Sciatic nerve (tissue), 2 donors: ENCODE results near the gene PIP4K2A. TPM values are rescaled to one million over a fixed set of nuclear protein-coding genes. Genes with fewer than 3 reads are reported as not detected.
"Not testable (repeated sequence)": the region's sequence is repeated elsewhere in the genome, so short reads cannot be mapped to it uniquely, and the experiment has no call there.

ENCODE experiments used
- ATAC-seq: fragments of 200-7000 bp; cut with Tn5 transposase; one replicate; pipeline ENCODE4 v1.9.1; 2020; ENCODE audit warnings: mild to moderate bottlenecking, moderate library complexity
- DNase-seq: peaks from one replicate; pipeline ENCODE4 v3.0.0-alpha.2; 2020; ENCODE audit warnings: low spot score
- intact Hi-C: fragments of 100-400 bp; cut with DNase I; formaldehyde crosslinking; loops from one replicate; pipeline ENCODE4 v1.14.2; 2022
- total RNA-seq: library from RNA; stranded (reverse); fragmentation: NEBNext Ultra II Directional; extraction: Animal tissue kit (Norgen Biotek cat#: 25700); gene quantifications from one replicate; pipeline ENCODE4 v1.2.1, GENCODE V29; 2021
- donor health status: DM: no; HTN: no; CAD: no.
- donor health status: DM: no; HTN: no; CAD: no.

PIP4K2A gene
- total RNA-seq, 1 donor from 2014 or later, result 64.2 TPM

DNA sequence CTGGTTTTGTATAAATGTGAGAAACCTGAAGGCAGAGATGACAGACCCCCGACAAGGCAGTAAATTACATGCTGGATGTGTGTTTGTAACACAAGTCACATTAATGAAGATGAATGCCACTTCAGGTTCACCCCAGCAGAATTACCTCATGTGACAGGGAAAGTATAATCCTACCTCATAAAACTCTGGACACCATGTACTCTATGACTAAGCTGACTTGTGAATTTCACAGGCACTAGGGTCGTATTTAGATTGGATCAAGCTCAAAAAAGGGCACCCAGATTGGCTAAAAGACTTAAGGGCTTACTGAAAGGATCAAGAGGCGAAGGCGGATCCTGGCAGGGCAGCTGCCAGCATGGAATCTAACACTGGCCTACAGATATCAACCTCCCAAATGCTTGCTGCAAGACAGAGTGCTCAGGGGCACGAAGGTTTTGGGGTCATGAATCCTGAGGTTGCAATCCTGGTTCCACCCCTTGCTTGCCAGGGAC lies 161.4 kb downstream of the PIP4K2A start:
- ATAC-seq, result no peak
- DNase-seq, result no peak
- intact Hi-C loops, result no loop called here

DNA sequence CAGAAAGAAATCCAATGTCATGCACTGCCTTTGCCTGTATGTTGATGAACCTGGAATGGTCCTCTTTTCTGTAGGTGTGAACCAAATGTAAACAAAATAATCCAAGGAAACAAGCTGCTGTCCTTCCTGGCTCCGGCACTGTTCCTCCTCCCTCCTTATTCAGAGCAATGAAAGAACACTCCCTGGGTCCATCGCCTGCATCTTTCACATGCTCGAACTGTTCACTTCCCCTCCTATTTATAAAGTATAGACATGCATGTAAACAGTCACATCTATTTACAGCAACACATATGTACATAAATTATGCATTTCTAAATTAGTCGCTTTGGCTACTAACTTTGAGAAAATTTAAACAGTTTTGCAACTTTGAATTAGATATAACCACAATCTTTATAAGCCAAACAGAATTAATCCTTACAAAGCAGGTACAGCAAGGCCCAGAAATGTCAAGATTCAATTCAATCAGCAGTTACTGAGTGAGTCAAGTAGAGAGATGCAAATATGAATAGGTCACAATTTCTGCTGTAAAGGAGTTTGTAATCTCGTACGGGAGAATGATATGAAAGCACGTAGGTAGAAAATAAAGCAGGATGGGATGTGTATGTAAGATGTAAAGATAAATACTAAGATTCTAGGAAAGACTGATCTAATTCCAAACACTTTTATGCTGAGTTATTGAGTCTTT lies 162.6 kb downstream of the PIP4K2A start:
- intact Hi-C loops, result no loop called here
- DNase-seq (no peak), ATAC-seq (no peak)

DNA sequence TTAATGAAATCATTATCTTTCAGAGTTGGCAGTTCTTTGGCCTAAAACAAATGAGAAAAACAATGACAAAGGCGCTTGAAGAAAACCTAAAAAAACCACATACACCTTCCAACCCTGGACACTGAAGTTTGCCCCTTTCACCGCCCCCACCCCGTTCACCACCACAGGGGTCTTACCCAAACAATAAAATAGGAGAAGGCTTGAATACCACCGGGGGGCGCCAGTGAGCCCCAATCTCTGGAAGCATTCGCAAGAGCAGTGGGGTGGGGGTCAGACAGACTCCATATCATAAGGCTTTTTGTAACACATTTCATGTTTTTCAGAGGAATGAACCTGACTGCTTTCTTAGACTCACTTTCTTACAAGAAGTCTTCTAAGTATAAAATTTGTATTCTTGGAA lies 163.6 kb downstream of the PIP4K2A start:
- DNase-seq (peak; percentile 68), ATAC-seq (no peak)
- intact Hi-C loops, result no loop called here

DNA sequence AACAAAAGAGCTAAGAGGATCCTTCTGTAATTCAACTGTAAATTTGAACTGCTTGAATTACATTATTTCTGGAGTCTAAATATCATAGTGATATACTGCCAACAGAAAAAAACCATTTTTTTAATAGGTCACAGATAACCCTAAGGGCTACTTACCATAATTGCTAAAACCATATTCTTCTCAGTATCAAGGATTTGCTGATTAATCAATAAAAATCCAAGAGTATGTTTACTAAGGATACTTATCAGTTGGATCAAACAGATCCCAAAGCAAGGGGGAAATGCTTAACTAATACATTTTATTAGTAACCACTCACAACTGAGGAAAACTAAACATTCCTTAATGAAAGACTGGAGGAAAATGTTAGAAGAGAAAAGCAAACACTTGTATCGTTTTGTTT lies 166.0 kb downstream of the PIP4K2A start:
- ATAC-seq (no peak), DNase-seq (no peak)
- intact Hi-C loops, result no loop called here

DNA sequence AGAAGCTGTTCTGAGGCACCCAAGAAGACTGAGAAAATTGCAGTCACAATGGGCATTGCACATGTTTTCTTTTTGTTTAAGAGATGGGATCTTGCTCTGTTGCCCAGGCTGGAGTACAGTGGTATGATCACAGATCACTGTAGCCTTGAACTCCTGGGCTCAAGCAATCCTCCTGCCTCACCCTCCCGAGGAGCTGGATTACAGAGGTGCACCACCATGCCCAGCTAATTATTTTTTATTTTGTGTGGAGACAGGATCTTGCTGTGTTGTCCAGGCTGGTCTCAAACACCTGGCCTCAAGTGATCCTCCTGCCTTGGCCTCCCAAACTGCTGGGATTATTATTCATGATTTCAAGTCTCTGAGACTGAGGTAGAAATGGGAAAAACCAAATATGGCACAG lies 168.7 kb downstream of the PIP4K2A start:
- intact Hi-C loops, result no loop called here
- DNase-seq (no peak), ATAC-seq (no peak)

DNA sequence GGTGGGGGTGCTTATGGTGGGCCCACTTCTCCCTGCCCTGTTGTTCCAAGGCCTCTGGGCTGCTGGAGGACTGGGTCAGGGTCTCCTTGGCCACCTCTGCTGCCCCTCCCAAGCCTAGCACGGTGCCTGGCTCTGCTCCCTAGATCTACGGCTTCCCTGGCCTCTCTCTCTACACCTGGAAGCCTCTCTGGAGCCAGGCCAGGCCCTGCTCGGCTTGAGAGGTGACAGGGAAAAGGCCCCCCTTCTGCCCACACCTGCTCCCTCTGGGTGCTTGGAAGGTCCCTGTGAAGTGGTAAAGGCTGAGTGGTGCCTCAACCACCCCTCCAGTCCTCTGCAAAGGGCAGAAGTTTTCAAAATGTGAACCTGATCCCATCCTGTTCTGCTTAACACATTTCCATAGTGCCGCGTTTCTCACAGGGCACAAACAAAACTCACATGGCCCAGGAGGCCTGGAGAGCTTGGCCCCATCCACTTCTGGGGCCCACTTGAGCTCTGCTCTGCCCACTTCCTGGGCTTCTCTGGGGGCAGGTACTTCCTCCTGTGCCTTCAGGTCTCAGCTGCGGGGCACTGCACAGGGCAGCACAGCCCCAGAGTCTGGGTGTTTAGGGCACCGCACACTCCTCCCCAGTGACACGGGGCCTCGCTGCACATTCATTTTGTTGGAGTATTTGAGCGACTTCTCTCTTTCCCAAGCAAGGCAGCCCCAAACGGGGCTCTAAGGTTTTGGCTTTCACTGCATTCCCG lies 169.9 kb downstream of the PIP4K2A start:
- DNase-seq, result no peak
- intact Hi-C loops, result no loop called here
- no peak for ATAC-seq

DNA sequence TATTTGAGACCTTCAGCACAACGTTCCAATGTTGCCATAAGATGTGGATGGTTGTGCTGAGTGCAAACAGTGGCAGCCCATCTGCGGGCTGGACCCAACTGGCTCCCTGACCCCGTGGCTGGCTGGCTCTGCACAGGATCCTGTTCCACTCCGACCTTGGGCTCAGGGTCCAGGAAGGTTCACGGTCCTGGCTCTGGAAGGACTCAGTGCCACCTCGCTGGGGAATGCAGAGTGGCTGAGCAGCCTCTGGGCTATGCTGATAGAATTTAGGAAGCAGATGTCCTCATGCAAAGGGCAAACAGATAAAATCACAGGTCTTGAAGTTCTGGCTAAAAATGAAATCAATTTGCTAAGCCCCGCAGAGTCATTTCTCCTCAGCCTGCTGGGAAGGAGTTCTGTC lies 171.6 kb downstream of the PIP4K2A start:
- intact Hi-C loops, result no loop called here
- ATAC-seq (no peak), DNase-seq (no peak)

DNA sequence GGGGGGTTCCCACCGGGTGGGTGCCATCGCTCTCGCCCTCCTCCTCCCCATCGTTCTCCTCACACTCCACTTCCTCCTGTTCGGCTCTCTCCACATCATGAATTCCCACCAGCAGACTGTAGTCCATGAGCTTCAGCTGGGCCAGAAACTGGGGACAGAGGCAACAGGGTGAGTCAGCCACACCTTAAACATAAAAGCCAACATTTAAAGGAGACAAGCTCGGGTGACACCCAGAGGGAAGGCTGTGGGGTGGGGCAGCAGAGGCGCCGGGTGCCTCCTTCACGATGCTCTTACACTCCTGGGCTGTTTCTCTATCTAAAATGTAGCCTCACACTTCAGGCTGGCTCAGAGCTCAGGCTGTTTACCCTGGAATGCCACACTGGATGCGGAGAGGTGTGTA lies 172.5 kb downstream of the PIP4K2A start:
- DNase-seq, result no peak
- ATAC-seq, result no peak
- intact Hi-C loops, result no loop called here

DNA sequence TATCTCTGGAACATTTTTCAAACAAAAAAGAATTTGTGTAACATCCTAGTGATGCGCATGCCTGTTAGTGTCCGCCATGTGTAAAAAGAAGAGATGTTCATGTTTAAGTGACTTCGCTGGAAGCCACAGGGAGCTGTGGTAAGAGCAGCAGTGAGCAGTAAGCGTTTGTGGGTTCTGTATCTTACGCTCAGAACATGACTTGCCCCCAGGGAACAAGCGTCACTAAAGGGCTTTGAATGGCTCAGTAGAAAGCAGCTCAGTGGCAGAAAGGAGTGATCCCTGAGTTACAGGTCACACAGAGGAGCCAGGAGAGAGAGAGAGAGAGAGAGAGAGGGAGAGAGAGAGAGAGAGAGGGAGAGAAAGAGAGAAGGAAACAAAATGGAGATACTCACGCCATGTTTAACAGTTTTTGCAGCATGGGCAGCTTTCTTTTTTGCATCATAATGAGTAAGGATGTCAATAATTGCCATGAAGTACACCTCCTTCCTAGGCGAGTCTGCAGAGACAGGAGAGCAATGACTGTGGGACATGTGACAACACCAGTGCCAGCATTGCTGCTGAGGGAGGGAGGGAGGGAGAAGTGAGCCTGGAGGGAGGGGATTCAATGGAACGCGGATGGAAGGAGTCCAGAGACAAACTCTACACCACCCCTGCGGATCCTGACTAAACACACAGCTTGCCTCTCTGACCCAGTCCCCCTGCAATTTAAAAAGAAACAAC lies 174.6 kb downstream of the PIP4K2A start:
- intact Hi-C loops, result no loop called here

DNA sequence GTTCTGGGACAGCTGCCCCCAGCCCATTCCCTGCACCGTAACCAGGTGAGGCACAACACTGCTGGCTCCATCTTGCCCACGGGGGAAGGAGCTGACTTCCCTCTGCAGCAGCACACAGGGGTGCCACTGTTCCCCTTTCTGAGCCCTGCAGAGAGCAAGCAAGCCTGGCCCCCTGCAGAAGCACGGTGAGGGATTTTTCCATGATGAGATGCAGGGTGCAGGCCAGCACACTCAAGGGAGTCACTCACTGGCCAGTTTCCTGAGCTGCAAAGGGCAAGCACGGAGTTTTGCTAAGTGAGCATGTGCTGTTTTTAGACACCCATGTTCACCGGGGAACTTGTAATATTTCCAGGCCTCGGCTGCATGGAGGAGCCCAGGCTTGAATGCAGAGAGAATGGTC lies 176.6 kb downstream of the PIP4K2A start:
- intact Hi-C loops, result no loop called here
- DNase-seq (no peak), ATAC-seq (no peak)

More for the DNA sequence above, 174.6 kb downstream of the PIP4K2A start:
- ATAC-seq, result no peak
- DNase-seq, result no peak

DNA sequence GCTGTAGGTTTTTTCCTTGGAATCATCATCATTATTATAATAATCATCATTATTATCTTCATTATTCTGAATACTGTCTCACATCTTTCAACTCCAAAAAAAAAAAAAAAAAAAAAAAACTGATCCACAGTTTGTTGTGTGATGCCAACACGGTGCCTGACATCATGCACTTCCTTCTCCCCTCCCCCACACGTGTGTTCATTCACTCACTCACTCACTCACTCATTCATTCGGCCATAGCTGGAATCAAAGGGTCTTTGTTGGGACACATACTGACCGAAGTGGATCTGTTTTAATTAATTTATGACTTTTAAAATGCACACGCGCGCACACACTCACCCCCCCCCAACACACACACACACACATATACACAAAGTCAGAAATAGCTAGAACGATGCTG lies 177.8 kb downstream of the PIP4K2A start:
- DNase-seq, result no peak
- intact Hi-C loops, result no loop called here
- ATAC-seq, result no peak

DNA sequence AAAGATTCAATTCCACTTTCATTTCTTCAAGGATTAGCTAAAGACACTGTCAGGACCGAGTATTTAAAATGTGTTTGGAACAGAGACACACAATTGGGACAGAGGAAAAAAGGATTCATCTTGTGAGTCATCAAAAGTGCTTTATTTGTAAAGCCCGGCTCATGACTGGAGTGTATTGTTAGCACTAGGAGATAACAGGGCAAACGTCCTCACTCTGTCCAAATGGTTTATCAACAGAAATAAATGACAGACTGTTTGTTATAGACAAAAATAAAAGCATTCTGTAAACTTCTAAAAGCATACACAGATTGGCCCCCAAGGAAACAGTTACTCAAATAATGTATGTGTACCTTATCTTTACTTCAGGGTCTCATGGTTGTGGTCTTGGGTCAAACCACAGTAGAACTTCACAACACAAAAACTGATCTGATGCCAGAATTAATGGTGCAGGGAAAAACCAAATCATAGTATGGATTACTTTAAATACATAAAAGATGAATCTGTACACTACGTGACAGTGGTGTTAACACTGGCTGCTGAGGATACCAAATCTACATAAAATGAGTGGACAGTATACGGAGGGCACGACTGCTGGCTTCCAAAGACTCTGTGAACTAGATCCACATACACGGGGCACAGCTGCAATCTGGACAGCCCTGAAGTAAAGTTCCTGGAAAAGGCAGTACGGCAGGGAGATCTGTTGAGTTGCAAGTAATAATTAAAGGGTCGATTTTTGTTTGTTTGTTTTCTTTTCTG lies 179.4 kb downstream of the PIP4K2A start:
- intact Hi-C loops, result no loop called here
- ATAC-seq (no peak), DNase-seq (no peak)

DNA sequence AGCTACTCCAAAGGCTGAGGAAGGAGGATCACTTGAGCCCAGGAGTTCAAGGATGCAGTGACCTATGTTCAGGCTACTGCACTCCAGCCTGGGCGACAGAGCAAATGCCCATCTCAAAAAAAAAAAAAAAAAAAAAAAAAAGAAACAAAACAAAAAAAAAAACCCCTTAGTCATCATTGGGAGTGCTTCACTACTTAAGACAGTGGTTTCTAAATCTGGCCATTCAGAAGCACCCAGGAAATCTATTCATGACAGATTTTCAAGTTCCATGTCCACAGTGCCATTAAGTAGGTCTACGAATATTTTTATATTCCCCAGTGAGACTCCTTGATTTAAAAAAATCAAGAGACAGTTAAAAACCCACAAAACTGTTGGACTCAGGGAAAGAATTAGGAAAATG lies 182.9 kb downstream of the PIP4K2A start:
- intact Hi-C loops, result no loop called here
- DNase-seq (no peak), ATAC-seq (no peak)

DNA sequence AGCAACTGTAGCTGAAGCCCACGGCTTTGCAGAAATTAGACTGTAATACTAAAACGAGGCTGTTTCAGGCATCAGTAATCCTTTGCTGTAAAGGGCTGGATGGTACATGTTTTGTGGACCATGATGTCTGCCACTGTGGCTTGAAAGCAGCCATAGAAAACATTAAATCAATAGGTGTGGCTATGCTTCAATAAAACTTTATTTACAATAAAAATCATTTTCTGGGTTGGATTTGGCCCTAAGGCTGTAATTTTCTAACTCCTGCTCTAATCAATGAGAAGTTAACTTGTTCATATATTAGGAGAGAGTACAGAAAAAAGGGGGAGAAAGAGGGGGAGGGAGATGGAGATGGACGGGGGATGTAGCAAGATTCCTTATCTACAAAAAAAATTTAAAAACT lies 183.4 kb downstream of the PIP4K2A start:
- no peak for ATAC-seq
- no peak for DNase-seq
- intact Hi-C loops, result no loop called here

DNA sequence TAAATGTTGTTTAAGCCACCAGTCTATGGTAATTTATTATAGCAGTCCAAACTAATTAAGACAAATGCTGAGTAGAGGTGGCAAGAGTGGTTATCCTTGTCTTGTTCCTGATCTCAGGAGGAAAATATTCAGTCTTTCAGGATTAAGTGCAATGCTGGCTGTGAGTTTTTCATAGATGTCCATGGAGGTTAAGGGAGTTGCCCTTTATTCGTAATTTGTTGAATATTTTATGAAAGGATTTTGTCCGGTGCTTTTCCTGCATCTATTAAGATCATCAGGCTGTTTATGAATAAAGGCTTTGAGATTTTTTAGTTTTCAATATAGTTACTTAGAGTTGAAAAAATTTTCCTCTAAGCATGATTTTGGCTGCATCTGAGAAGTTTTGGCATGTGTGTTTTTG lies 186.9 kb downstream of the PIP4K2A start:
- no peak for ATAC-seq
- intact Hi-C loops, result no loop called here
- no peak for DNase-seq

DNA sequence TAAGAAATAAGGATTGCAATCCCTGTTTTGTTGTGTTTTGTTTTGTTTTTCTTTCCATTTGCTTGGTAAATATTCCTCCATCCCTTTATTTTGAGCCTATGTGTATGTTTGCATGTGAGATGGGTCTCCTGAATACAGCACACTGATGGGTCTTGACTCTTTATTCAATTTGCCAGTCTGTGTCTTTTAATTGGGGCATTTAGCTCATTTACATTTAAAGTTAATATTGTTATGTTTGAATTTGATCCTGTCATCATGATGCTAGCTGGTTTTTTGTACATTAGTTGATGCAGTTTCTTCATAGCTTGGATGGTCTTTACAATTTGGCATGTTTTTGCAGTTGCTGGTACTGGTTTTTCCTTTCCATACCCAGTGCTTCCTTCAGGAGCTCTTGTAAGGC lies 190.0 kb downstream of the PIP4K2A start:
- intact Hi-C loops, ATAC-seq, DNase-seq: not testable (repeated sequence)

DNA sequence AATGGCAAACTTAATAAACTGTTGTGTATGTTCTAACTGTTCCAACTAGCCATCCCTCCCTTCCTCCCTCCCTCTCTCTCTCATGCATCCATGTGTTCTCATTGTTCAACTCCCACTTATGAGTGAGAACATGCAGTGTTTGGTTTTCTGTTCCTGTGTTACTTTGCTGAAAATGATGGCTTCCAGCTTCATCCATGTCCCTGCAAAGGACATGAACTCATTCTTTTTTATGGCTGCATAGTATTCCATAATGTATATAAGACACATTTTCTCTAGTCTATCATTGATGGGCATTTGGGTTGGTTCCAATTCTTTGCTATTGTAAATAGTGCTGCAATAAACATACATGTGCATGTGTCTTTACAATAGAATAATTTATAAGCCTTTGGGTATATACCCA lies 193.7 kb downstream of the PIP4K2A start:
- DNase-seq, intact Hi-C loops, ATAC-seq: not testable (repeated sequence)

DNA sequence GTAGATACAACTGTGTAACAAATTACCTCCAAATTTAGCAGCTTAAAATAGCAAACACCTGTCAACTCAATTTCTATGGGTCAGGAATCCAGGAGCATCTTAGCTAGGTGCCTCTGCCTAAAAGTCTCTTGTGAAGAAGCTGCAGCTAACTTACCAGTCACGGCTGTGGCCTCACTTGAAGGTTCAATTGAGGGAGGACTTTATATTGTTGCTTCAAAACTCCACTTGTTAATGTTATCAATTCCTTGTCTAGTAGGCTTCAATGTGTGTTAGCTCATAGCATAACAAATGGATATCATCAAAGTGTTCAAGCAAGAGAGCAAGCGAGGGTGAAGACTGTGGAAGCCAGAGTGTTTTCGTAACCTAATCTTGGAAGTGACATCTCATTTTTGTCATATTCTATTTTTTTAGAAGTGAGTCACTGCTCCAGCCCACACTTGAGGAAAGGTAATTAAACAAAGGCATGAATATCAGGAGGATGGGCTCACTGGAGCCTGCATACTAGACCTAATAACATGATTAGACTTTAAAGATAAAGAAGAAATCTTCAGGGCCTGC lies 196.1 kb downstream of the PIP4K2A start:
- intact Hi-C loops, result no loop called here
- ATAC-seq, result no peak
- no peak for DNase-seq

DNA sequence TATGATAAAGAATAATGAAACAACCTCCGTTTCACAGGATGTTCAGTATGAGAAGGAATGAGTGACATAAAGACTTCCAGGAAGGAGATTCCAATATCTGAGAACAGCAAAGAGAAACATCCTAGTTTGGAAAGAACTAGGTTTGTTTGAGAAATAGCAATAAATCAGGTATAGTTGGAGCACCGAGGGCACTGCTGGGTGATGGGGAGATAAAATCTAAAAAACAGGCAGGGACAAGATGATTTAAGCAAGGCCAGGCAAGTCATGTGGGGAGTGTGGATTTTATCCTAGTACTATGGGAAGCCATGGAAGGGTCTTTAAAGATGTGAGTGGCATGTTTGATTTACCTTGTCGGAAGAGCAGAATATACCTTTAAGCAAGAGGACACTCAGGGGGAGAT lies 199.4 kb downstream of the PIP4K2A start:
- intact Hi-C loops, result no loop called here
- DNase-seq, result no peak
- no peak for ATAC-seq
